T-helper 9 cell (primary cell): ENCODE data around the gene LZTS2.

ENCODE experiments used
- DNase-seq: peaks from one replicate; pipeline ENCODE4 v3.0.0-alpha.2; 2020

LZTS2 gene

GRCh38 chr10:101000127-101000914 is 713 bp downstream of the LZTS2 start:
- no peak for DNase-seq

- no peak for DNase-seq
Measured at GRCh38 chr10:101000915-101001658, 1.5 kb downstream of the LZTS2 start.

- no peak for DNase-seq
Measured at GRCh38 chr10:101001659-101002035, 2.0 kb downstream of the LZTS2 start.

GRCh38 chr10:101002456-101002855 is 2.8 kb downstream of the LZTS2 start:
- DNase-seq, result no peak

- DNase-seq, result no peak
Measured at GRCh38 chr10:101003639-101004206, 4.1 kb downstream of the LZTS2 start.

- no peak for DNase-seq
Measured at GRCh38 chr10:101005361-101005760, 5.8 kb downstream of the LZTS2 start.

GRCh38 chr10:101005869-101006567 is 6.4 kb downstream of the LZTS2 start:
- no peak for DNase-seq

- DNase-seq, result no peak
Measured at GRCh38 chr10:101006593-101007098, 7.0 kb downstream of the LZTS2 start.

- DNase-seq, result no peak
Measured at GRCh38 chr10:101007099-101007711, 7.6 kb downstream of the LZTS2 start.

- no peak for DNase-seq
Measured at GRCh38 chr10:101007915-101008822, 8.6 kb downstream of the LZTS2 start.

GRCh38 chr10:101008823-101009423 is 9.3 kb downstream of the LZTS2 start:
- no peak for DNase-seq

GRCh38 chr10:101010329-101010728 is 10.7 kb downstream of the LZTS2 start:
- DNase-seq, result no peak

GRCh38 chr10:101011517-101012423 is 12.2 kb downstream of the LZTS2 start:
- no peak for DNase-seq

- DNase-seq, result peak; percentile 69
Measured at GRCh38 chr10:101012525-101013364, 13.1 kb downstream of the LZTS2 start.

- DNase-seq, result no peak
Measured at GRCh38 chr10:101013365-101013825, 13.8 kb downstream of the LZTS2 start.

- DNase-seq, result peak; percentile 77
Measured at GRCh38 chr10:101014230-101014884, 14.7 kb downstream of the LZTS2 start.

- no peak for DNase-seq
Measured at GRCh38 chr10:101014966-101015581, 15.5 kb downstream of the LZTS2 start.

- DNase-seq, result no peak
Measured at GRCh38 chr10:101015582-101015973, 16.0 kb downstream of the LZTS2 start.
